Activated T-cell treated with anti-CD3 and anti-CD28 coated beads, Interleukin-2, amount 50 U/mL, for 48 hours (primary cell): ENCODE data around the gene TRPV4.

Source experiments
- DNase-seq, 2 experiments: peaks; one replicate each; pipeline ENCODE4 v3.0.0-alpha.2; 2020

Gene TRPV4

GRCh38 chr12:109827566-109828550, 5.3 kb downstream of the TRPV4 start:
- no peak for DNase-seq

- no peak for DNase-seq
Measured at GRCh38 chr12:109827080-109827479, 6.1 kb downstream of the TRPV4 start.

GRCh38 chr12:109824731-109825130, 8.5 kb downstream of the TRPV4 start:
- DNase-seq, result no peak

- no peak for DNase-seq
Measured at GRCh38 chr12:109822951-109823411, 10.2 kb downstream of the TRPV4 start.

- no peak for DNase-seq
Measured at GRCh38 chr12:109822416-109822815, 10.8 kb downstream of the TRPV4 start.

GRCh38 chr12:109821968-109822367, 11.2 kb downstream of the TRPV4 start:
- no peak for DNase-seq

- DNase-seq, result no peak
Measured at GRCh38 chr12:109820816-109821381, 12.3 kb downstream of the TRPV4 start.

- no peak for DNase-seq
Measured at GRCh38 chr12:109818905-109819500, 14.2 kb downstream of the TRPV4 start.

GRCh38 chr12:109818253-109818652, 14.9 kb downstream of the TRPV4 start:
- no peak for DNase-seq

GRCh38 chr12:109817627-109818231, 15.5 kb downstream of the TRPV4 start:
- DNase-seq, result no peak

GRCh38 chr12:109816870-109817269, 16.3 kb downstream of the TRPV4 start:
- DNase-seq, result no peak

GRCh38 chr12:109815757-109816617, 17.2 kb downstream of the TRPV4 start:
- no peak for DNase-seq

GRCh38 chr12:109815225-109815624, 18.0 kb downstream of the TRPV4 start:
- no peak for DNase-seq

GRCh38 chr12:109814600-109815150, 18.5 kb downstream of the TRPV4 start:
- DNase-seq, result no peak

- DNase-seq, result no peak
Measured at GRCh38 chr12:109813810-109814416, 19.3 kb downstream of the TRPV4 start.

- no peak for DNase-seq
Measured at GRCh38 chr12:109811624-109811995, 21.6 kb downstream of the TRPV4 start.

GRCh38 chr12:109810954-109811623, 22.1 kb downstream of the TRPV4 start:
- DNase-seq, result no peak

- no peak for DNase-seq
Measured at GRCh38 chr12:109808876-109809646, 24.1 kb downstream of the TRPV4 start.

GRCh38 chr12:109807954-109808643, 25.1 kb downstream of the TRPV4 start:
- no peak for DNase-seq
